HG02763 (cell line): ENCODE data around the gene KNDC1.

ENCODE experiments used
- ATAC-seq: cut with Tn5 transposase; IDR thresholded peaks from one replicate; pipeline ENCODE4 v1.9.1; 2021; ENCODE audit warnings: mild to moderate bottlenecking, moderate library complexity; ENCODE audit not compliant: unreplicated experiment

Gene KNDC1

GRCh38 chr10:133237588-133238465 lies 77.8 kb downstream of the KNDC1 start, which contains the start of gene VENTX:
Gene VENTX, plus strand, starts transcription at chr10:133237855. Its CDS starts 60 bp downstream, at chr10:133237915.
- no peak for ATAC-seq

- ATAC-seq, result no peak
Measured at GRCh38 chr10:133238466-133238804, 78.4 kb downstream of the KNDC1 start.

GRCh38 chr10:133239990-133240389 lies 80.0 kb downstream of the KNDC1 start:
- ATAC-seq, result no peak

- ATAC-seq, result no peak
Measured at GRCh38 chr10:133241501-133242205, 81.6 kb downstream of the KNDC1 start.

- ATAC-seq, result no peak
Measured at GRCh38 chr10:133242611-133243356, 82.8 kb downstream of the KNDC1 start.

- ATAC-seq, result no peak
Measured at GRCh38 chr10:133243593-133243992, 83.6 kb downstream of the KNDC1 start.

GRCh38 chr10:133245439-133246235 lies 85.6 kb downstream of the KNDC1 start:
- no peak for ATAC-seq

GRCh38 chr10:133246236-133246626 lies 86.2 kb downstream of the KNDC1 start:
- no peak for ATAC-seq

- ATAC-seq, result no peak
Measured at GRCh38 chr10:133247681-133248333, 87.8 kb downstream of the KNDC1 start.

GRCh38 chr10:133248334-133248715 lies 88.3 kb downstream of the KNDC1 start:
- ATAC-seq, result no peak

- no peak for ATAC-seq
Measured at GRCh38 chr10:133249094-133249780, 89.2 kb downstream of the KNDC1 start.

GRCh38 chr10:133249975-133250754 lies 90.1 kb downstream of the KNDC1 start:
- no peak for ATAC-seq

- no peak for ATAC-seq
Measured at GRCh38 chr10:133251388-133252222, 91.6 kb downstream of the KNDC1 start.

- ATAC-seq, result no peak
Measured at GRCh38 chr10:133252223-133252552, 92.2 kb downstream of the KNDC1 start.

- ATAC-seq, result no peak
Measured at GRCh38 chr10:133253361-133253955, 93.4 kb downstream of the KNDC1 start.

GRCh38 chr10:133254421-133255120 lies 94.6 kb downstream of the KNDC1 start:
- ATAC-seq, result no peak

GRCh38 chr10:133255323-133255722 lies 95.3 kb downstream of the KNDC1 start:
- ATAC-seq, result no peak
